ENCODE results near the gene FBXL7.

DNA sequence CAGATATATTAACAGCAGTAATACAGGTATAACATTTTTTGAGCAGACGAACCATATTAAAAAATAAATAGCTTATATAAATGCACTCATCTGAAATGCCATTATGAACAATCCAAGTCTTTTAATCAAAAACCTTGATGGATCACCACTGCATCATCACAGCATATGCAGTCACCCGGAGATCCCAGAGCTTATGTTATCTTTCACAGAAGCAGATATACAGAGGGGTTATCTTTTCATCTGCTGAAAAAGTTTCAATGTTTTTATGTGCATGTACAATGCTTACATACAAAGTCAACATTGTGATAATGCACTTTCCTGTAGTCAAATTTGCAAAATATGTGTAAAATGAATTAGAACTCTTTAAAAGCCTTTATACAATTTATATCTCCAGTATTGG lies 211.9 kb downstream of the FBXL7 start:
- TF ChIP-seq, protein P1, sequence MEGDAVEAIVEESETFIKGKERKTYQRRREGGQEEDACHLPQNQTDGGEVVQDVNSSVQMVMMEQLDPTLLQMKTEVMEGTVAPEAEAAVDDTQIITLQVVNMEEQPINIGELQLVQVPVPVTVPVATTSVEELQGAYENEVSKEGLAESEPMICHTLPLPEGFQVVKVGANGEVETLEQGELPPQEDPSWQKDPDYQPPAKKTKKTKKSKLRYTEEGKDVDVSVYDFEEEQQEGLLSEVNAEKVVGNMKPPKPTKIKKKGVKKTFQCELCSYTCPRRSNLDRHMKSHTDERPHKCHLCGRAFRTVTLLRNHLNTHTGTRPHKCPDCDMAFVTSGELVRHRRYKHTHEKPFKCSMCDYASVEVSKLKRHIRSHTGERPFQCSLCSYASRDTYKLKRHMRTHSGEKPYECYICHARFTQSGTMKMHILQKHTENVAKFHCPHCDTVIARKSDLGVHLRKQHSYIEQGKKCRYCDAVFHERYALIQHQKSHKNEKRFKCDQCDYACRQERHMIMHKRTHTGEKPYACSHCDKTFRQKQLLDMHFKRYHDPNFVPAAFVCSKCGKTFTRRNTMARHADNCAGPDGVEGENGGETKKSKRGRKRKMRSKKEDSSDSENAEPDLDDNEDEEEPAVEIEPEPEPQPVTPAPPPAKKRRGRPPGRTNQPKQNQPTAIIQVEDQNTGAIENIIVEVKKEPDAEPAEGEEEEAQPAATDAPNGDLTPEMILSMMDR (IDR thresholded peaks at IDR 0.05; ENCODE audit: poor library complexity, severe bottlenecking): no peak
- TF ChIP-seq EZH2 (IDR thresholded peaks at IDR 0.05; ENCODE audit: borderline replicate concordance, insufficient read depth, low read length, poor library complexity, severe bottlenecking) (no peak), POLR2AphosphoS5 (IDR thresholded peaks at IDR 0.05) (no peak), TAF1 (IDR thresholded peaks at IDR 0.05; ENCODE audit: low read depth) (no peak), MXI1 (conservative IDR thresholded peaks at IDR 0.05; ENCODE audit: poor library complexity, severe bottlenecking) (no peak), EP300 (conservative IDR thresholded peaks at IDR 0.05; ENCODE audit: poor library complexity, severe bottlenecking) (no peak)
- TF ChIP-seq, protein P2, sequence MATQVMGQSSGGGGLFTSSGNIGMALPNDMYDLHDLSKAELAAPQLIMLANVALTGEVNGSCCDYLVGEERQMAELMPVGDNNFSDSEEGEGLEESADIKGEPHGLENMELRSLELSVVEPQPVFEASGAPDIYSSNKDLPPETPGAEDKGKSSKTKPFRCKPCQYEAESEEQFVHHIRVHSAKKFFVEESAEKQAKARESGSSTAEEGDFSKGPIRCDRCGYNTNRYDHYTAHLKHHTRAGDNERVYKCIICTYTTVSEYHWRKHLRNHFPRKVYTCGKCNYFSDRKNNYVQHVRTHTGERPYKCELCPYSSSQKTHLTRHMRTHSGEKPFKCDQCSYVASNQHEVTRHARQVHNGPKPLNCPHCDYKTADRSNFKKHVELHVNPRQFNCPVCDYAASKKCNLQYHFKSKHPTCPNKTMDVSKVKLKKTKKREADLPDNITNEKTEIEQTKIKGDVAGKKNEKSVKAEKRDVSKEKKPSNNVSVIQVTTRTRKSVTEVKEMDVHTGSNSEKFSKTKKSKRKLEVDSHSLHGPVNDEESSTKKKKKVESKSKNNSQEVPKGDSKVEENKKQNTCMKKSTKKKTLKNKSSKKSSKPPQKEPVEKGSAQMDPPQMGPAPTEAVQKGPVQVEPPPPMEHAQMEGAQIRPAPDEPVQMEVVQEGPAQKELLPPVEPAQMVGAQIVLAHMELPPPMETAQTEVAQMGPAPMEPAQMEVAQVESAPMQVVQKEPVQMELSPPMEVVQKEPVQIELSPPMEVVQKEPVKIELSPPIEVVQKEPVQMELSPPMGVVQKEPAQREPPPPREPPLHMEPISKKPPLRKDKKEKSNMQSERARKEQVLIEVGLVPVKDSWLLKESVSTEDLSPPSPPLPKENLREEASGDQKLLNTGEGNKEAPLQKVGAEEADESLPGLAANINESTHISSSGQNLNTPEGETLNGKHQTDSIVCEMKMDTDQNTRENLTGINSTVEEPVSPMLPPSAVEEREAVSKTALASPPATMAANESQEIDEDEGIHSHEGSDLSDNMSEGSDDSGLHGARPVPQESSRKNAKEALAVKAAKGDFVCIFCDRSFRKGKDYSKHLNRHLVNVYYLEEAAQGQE (IDR thresholded peaks at IDR 0.05; ENCODE audit: borderline replicate concordance): no peak
